Psoas muscle (tissue), 8 donors: Measurements from ENCODE around the gene LGALS3. TPM values are rescaled to one million over a fixed set of nuclear protein-coding genes. Genes with fewer than 3 reads are reported as not detected.

Experiments
- ATAC-seq, 4 donors: fragments of 200-7000 bp; cut with Tn5 transposase; one replicate each; pipeline ENCODE4 v1.9.1; 2020; ENCODE audit warnings: moderate library complexity in 3 of 4, mild to moderate bottlenecking in 2 of 4
- DNase-seq, 2 donors: peaks; one replicate each; pipeline ENCODE4 v3.0.0-alpha.2; 2020
- H3K27ac ChIP-seq: fragments of 200-600 bp; one replicate; pipeline ENCODE4 v1.8.0; 2022
- H3K27me3 ChIP-seq, 3 donors: fragments of 200-600 bp in 1 of 3; one replicate each; pipeline versions ENCODE4 v1.6.1 to v1.8.0; 2013 to 2022; ENCODE audit warnings: low read length in 2 of 3, mild to moderate bottlenecking in 2 of 3, moderate library complexity in 1 of 3; ENCODE audit not compliant: insufficient read depth in 3 of 3
- H3K36me3 ChIP-seq, 2 donors: fragments of 200-600 bp in 1 of 2; one replicate each; pipeline versions ENCODE4 v1.6.1 to v1.8.0; 2013 to 2022; ENCODE audit warnings: low read depth in 1 of 2, mild to moderate bottlenecking in 1 of 2, moderate library complexity in 1 of 2; ENCODE audit not compliant: insufficient read depth in 1 of 2
- H3K4me1 ChIP-seq: fragments of 200-600 bp; one replicate; pipeline ENCODE4 v1.8.0; 2022
- H3K4me3 ChIP-seq: fragments of 200-600 bp; one replicate; pipeline ENCODE4 v1.8.0; 2022; ENCODE audit warnings: mild to moderate bottlenecking
- H3K9me3 ChIP-seq: fragments of 200-600 bp; one replicate; pipeline ENCODE4 v1.8.0; 2022
- CTCF ChIP-seq: fragments of 200-600 bp; IDR thresholded peaks from one replicate; pipeline ENCODE4 v1.8.0; 2022; ENCODE audit warnings: antibody characterized with exemption
- WGBS, 3 donors: extraction: QIAGEN DNeasy Blood & Tissue Kit; methylation state at CpG; one replicate each; pipeline versions ENCODE4 v1.1.6 to v1.1.7; 2013; 5-methylcytosine and 5-hydroxymethylcytosine counted together
- intact Hi-C, 2 donors: fragments of 100-400 bp; cut with DNase I; formaldehyde crosslinking; loops; one replicate each; pipeline versions ENCODE4 v1.11.0 to v1.14.2; 2022
- polyA plus RNA-seq, 3 donors: library from polyadenylated mRNA; stranded (reverse); fragments of 200-250 nt; gene quantifications; one replicate each; pipeline ENCODE4 v1.2.3, GENCODE V29; 2013
- total RNA-seq, 4 donors: library from RNA; stranded (reverse); fragmentation: NEBNext Ultra II Directional in 2 of 4; extraction: Animal tissue kit (Norgen Biotek cat#: 25700) in 2 of 4; gene quantifications; one replicate each; pipeline versions ENCODE4 v1.2.1 to v1.2.4, GENCODE V29; 2021 to 2023
- donor health status: healthy with polysubstance abuse.
- donor health status: DM: no; HTN: no; CAD: no; lungs with moderate emphysema.
- donor health status: Bipolar disorder and iron deficiency.
- donor health status: healthy.
- donor health status: DM: yes; HTN: yes; CAD: no.
- donor health status: DM: no; HTN: no; CAD: no.
- donor health status: DM: no; HTN: no; CAD: no.
- donor health status: DM: yes; HTN: yes; CAD: no.

LGALS3 gene
- total and polyA plus RNA-seq, 7 donors, result 27.7 to 71.4 (median 44.7) TPM

- no peak for TF ChIP-seq CTCF
- Histone ChIP-seq H3K4me3 (no peak overlapping the region), H3K36me3 (no peaks in the 10 kb centered on the region), H3K27ac (no peak overlapping the region), H3K4me1 (peaks cover 7% of the 10 kb centered on the region), H3K9me3 (no peaks in the 10 kb centered on the region), H3K27me3 (peaks cover 0 to 1% (median 0%) of the 10 kb centered on the region in 3 donors)
- intact Hi-C loops, result loop anchor here in 1 of 2 donors (5.0 kb wide), 1 partner anchor 35 kb away; no protein-coding TSS in a partner anchor
- ATAC-seq, result no peak
- 59 to 79% (median 63%) methylated on average over 2 of the region's 2 CpGs for WGBS, 3 donors
- no peak for DNase-seq
Measured at GRCh38 chr14:55127460-55127951, 1.5 kb upstream of the LGALS3 start.

GRCh38 chr14:55128386-55129085, 516 bp upstream of the LGALS3 start:
- Histone ChIP-seq H3K4me3 (peak overlapping the region; percentile 79), H3K4me1 (no peaks in the 10 kb centered on the region), H3K27me3 (peaks cover 0 to 1% (median 0%) of the 10 kb centered on the region in 3 donors), H3K27ac (peak overlapping the region; percentile 81), H3K9me3 (no peaks in the 10 kb centered on the region), H3K36me3 (no peaks in the 10 kb centered on the region)
- 21 to 27% (median 21%) methylated on average over 19 to 20 of the region's 20 CpGs for WGBS, 3 donors
- TF ChIP-seq CTCF, result no peak
- DNase-seq (no peak), ATAC-seq (no peak)
- intact Hi-C loops, result loop anchor here in 1 of 2 donors (5.0 kb wide), 1 partner anchor 36 kb away; no protein-coding TSS in a partner anchor

GRCh38 chr14:55129428-55130195, 560 bp downstream of the LGALS3 start:
- peak overlapping the region; percentile 79 for H3K4me3 ChIP-seq
- ATAC-seq (peak; percentile 55 to 72 (median 58)), DNase-seq (peak; percentile 69 to 84)
- H3K4me1 ChIP-seq, result no peaks in the 10 kb centered on the region
- no peak for TF ChIP-seq CTCF
- intact Hi-C loops, result loop anchor here in 1 of 2 donors (5.0 kb wide), 1 partner anchor 37 kb away; no protein-coding TSS in a partner anchor
- H3K27ac ChIP-seq, result peak overlapping the region; percentile 81
- H3K36me3 ChIP-seq, result no peaks in the 10 kb centered on the region
- 1 to 4% (median 1%) methylated on average over 38 to 53 of the region's 53 CpGs for WGBS, 3 donors
- H3K27me3 ChIP-seq, result peaks cover 0 to 1% (median 0%) of the 10 kb centered on the region in 3 donors
- H3K9me3 ChIP-seq, result no peaks in the 10 kb centered on the region

GRCh38 chr14:55130196-55130550, 1.1 kb downstream of the LGALS3 start:
- Histone ChIP-seq H3K27me3 (peaks cover 0 to 1% (median 0%) of the 10 kb centered on the region in 3 donors), H3K9me3 (no peaks in the 10 kb centered on the region), H3K4me1 (no peaks in the 10 kb centered on the region), H3K4me3 (peak overlapping the region; percentile 79), H3K27ac (peak overlapping the region; percentile 81), H3K36me3 (no peaks in the 10 kb centered on the region)
- TF ChIP-seq CTCF, result no peak
- intact Hi-C loops, result no loop called here
- ATAC-seq (peak in 2 of 4 donors; percentile 10 to 26), DNase-seq (no peak)
- WGBS, 3 donors, result 31 to 47% (median 38%) methylated on average over 10 of the region's 10 CpGs
